ENCODE results near the gene ASIC3. TPM values are rescaled to one million over a fixed set of nuclear protein-coding genes. Genes with fewer than 3 reads are reported as not detected.

The ASIC3 gene
- total and polyA plus RNA-seq, 2 of the 4 experiments (the other 2 are of a cell fraction): 0.74 TPM; not detected in 1

- no peak for TF ChIP-seq RFX5 (IDR thresholded peaks at IDR 0.05; ENCODE audit: low read depth, low read length)
These were observed 26.7 kb downstream of the ASIC3 start (continued) for GRCh38 chr7:151074817-151075661.

- Histone ChIP-seq H3K9ac (ENCODE audit: low read depth, low read length) (no peak overlapping the region), H2BK5ac (ENCODE audit: low read depth, low read length, poor library complexity, severe bottlenecking) (no peak overlapping the region), H3K18ac (ENCODE audit: low read depth, low read length) (no peak overlapping the region), H3K56ac (ENCODE audit: extremely low read depth, insufficient read depth, low read length) (no peak overlapping the region), H4K5ac (ENCODE audit: low read depth, low read length) (no peak overlapping the region), H3K4ac (ENCODE audit: low read depth, low read length) (no peak overlapping the region), H2BK20ac (ENCODE audit: low read depth, low read length) (no peak overlapping the region), H3K27ac (ENCODE audit: insufficient read depth, low read length) (no peak overlapping the region), H3K79me1 (ENCODE audit: low read depth in 1 of 2, low read length in 2 of 2) (peaks cover 13 to 60% of the 10 kb centered on the region in 2 experiments; a peak in 3 of 4 replicates), H3K4me1 (ENCODE audit: control insufficient read depth, insufficient read depth, low read length) (peaks cover 8% of the 10 kb centered on the region), H2BK15ac (ENCODE audit: low read depth, low read length) (no peak overlapping the region), H4K20me1 (ENCODE audit: insufficient read depth, low read length) (peaks cover 22% of the 10 kb centered on the region), H3K23ac (ENCODE audit: low read depth, low read length) (no peak overlapping the region), H2AK5ac (ENCODE audit: low read depth, low read length) (no peak overlapping the region), H3K9me3 (ENCODE audit: control insufficient read depth, insufficient read depth, low read length) (no peaks in the 10 kb centered on the region), H4K8ac (ENCODE audit: low read depth in 2 of 2, low read length in 2 of 2) (no peak overlapping the region), H3K14ac (replicated peaks; ENCODE audit: low read depth, low read length) (no peak overlapping the region), H4K91ac (ENCODE audit: insufficient read depth, low read depth, low read length) (no peak overlapping the region), H3K4me3 (ENCODE audit: insufficient read depth, low read depth, low read length) (no peak overlapping the region), H2AFZ (replicated peaks; ENCODE audit: low read length, poor library complexity) (no peak overlapping the region), H3K36me3 (ENCODE audit: control insufficient read depth, insufficient read depth, low read length) (peaks cover 66% of the 10 kb centered on the region), H2AK9ac (replicated peaks; ENCODE audit: low read depth, low read length, poor library complexity) (peak overlapping the region; percentile 37), H3K9me1 (ENCODE audit: insufficient read depth, low read length) (no peaks in the 10 kb centered on the region), H3K4me2 (ENCODE audit: low read depth, low read length) (no peak overlapping the region), H3K27me3 (ENCODE audit: control insufficient read depth, insufficient read depth, low read length) (no peaks in the 10 kb centered on the region), H2BK120ac (ENCODE audit: low read depth, low read length) (no peak overlapping the region)
- DNase-seq (no peak), ATAC-seq (ENCODE audit: low read depth) (no peak)
- ChIA-PET POLR2A (ENCODE audit: unreplicated experiment) (no interaction called here), CTCF (no interaction called here)
- intact Hi-C loops (cut with micrococcal nuclease) (no loop called here), in situ Hi-C loops (cut with MboI; ENCODE audit: low sequenced_read_pairs) (no loop called here), dilution Hi-C loops (cut with HindIII; ENCODE audit: low sequenced_read_pairs, unreplicated experiment) (no loop called here)
- BruUV-seq (replicated peaks): no TSS peak
- 92% methylated on average over 4 of the region's 7 CpGs; no CpG with 5 or more reads in 1 of the 2 experiments for WGBS, 2 experiments (ENCODE audit: extremely low coverage in 2 of 2, insufficient read length in 1 of 2)
- no peak for TF ChIP-seq SMC3 (IDR thresholded peaks at IDR 0.05; ENCODE audit: low read depth, low read length)
- TF ChIP-seq NFE2L2 (IDR thresholded peaks at IDR 0.05; ENCODE audit: low read depth, low read length): no peak
These were observed 27.3 kb downstream of the ASIC3 start for GRCh38 chr7:151075662-151075971.

Data from IMR-90 (cell line).